ENCODE results near the gene TRIO.

- TF ChIP-seq EZH2 (IDR thresholded peaks at IDR 0.05; ENCODE audit: low read length, unreplicated experiment) (no peak), EZH2phosphoT487 (IDR thresholded peaks at IDR 0.05; ENCODE audit: borderline replicate concordance, low read length) (no peak)
- TF ChIP-seq, protein P1, sequence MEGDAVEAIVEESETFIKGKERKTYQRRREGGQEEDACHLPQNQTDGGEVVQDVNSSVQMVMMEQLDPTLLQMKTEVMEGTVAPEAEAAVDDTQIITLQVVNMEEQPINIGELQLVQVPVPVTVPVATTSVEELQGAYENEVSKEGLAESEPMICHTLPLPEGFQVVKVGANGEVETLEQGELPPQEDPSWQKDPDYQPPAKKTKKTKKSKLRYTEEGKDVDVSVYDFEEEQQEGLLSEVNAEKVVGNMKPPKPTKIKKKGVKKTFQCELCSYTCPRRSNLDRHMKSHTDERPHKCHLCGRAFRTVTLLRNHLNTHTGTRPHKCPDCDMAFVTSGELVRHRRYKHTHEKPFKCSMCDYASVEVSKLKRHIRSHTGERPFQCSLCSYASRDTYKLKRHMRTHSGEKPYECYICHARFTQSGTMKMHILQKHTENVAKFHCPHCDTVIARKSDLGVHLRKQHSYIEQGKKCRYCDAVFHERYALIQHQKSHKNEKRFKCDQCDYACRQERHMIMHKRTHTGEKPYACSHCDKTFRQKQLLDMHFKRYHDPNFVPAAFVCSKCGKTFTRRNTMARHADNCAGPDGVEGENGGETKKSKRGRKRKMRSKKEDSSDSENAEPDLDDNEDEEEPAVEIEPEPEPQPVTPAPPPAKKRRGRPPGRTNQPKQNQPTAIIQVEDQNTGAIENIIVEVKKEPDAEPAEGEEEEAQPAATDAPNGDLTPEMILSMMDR (conservative IDR thresholded peaks at IDR 0.05; ENCODE audit: low read depth, low read length): no peak
Observed at GRCh38 chr5:14118551-14119320, 24.4 kb upstream of the TRIO start.
